DOHH2 (cell line): Measurements from ENCODE around the gene KLRC4.

Experiments used
- CTCF ChIP-seq: fragments of 200-600 bp; sonication (generic); IDR thresholded peaks from one replicate; pipeline ENCODE4 v1.5.1; 2014; ENCODE audit warnings: antibody characterized with exemption, mild to moderate bottlenecking, low read depth, low read length; ENCODE audit not compliant: poor library complexity, severe bottlenecking
- EZH2phosphoT487 ChIP-seq: fragments of 200-600 bp; sonication (generic); IDR thresholded peaks from 2 replicates; pipeline ENCODE4 v1.6.1; 2017; ENCODE audit warnings: borderline replicate concordance, mild to moderate bottlenecking, antibody characterized with exemption, low read length, moderate library complexity, mixed read lengths

GRCh38 chr12:10404798-10405197 is 4.8 kb downstream of the KLRC4 start:
- TF ChIP-seq CTCF, result no peak
- no peak for TF ChIP-seq EZH2phosphoT487
